Activated T-cell treated with anti-CD3 and anti-CD28 coated beads for 4 hours (primary cell): ENCODE results near the gene ENKUR.

Experiments used
- DNase-seq: peaks from one replicate; pipeline ENCODE4 v3.0.0-alpha.2; 2020

The ENKUR gene

DNA sequence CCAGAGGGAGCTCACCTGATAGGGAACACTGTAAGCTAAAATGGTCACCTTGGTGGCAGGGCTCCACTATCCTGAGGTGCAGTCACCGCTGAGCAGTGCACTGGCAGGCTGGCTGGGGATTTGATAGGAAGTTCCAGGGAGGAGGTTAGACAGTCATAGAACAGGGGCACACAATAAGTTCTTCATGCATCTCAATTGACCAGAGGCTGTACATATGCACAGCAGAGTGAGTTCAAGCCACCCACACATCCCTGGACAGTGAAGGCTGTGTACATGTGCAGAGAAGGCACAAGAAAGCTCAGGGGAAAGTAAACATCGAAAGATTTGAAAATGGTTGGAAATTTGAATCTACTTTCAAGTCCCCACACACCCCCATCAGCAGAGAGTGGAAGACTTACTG lies 77.4 kb downstream of the ENKUR start:
- DNase-seq: no peak

DNA sequence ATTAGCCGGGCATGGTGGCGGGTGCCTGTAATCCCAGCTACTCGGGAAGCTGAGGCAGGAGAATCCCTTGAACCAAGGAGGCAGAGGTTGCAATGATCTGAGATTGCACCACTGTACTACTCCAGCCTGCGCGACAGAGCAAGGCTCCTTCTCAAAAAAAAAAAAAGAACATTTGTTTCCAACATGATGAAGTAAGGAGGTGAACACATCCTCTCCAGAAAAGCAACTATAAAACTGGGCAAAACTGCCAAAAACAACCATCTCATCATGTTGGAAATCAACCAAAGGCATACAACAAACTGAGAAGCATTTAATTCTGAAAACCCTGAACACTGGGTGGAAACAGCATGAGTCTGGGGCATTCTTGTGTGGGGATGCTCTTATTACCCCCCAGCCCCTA lies 77.9 kb downstream of the ENKUR start:
- no peak for DNase-seq

DNA sequence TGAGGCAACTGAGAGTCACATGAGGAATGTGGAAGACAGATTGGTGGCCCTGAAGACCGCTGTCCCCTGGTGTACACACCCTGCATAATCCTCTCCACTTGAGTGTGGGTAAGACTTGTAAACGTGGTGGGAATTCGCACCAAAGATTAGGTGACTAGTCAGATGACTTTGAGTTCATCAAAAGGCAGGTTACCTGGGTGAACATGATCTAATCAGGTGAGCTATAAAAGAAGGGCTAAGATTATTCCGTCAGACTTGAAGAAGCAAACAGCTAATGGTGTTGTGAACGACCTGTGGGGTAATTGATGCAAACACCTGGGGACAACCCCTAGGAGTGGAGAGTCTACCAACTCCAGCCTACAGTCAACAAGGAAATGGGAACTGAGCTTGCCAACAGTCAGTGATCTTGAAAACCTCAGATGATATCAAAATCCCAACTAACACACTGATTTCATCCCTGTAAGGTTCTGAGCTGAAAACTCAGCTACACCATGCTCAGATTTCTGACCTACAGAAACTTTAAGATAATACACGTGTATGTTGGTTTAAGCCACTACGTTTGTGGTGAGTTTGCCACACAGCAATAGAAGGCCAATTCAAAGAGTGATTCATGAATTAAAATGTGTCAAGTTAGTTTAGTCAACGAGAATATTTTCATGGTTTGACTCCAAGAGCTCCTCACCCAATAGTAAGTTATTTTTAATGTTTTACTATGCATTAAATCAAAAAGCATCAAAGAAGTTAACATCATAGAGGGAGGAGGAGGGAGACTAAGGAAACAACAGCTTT lies 80.3 kb downstream of the ENKUR start:
- DNase-seq: no peak
